Nasal cavity respiratory epithelium epithelial cell of viscerocranial mucosa (primary cell): ENCODE data around the gene MLC1. TPM values are rescaled to one million over a fixed set of nuclear protein-coding genes. Genes with fewer than 3 reads are reported as not detected.

Experiments used
- total RNA-seq: library from RNA; depleted of rRNA; stranded (reverse); fragments of >200 nt; gene quantifications from 2 replicates; pipeline ENCODE4 v1.2.3, GENCODE V29; 2014

The MLC1 gene
- 0.07 TPM in 1 of 2 replicates, not detected in the other for total RNA-seq

DNA sequence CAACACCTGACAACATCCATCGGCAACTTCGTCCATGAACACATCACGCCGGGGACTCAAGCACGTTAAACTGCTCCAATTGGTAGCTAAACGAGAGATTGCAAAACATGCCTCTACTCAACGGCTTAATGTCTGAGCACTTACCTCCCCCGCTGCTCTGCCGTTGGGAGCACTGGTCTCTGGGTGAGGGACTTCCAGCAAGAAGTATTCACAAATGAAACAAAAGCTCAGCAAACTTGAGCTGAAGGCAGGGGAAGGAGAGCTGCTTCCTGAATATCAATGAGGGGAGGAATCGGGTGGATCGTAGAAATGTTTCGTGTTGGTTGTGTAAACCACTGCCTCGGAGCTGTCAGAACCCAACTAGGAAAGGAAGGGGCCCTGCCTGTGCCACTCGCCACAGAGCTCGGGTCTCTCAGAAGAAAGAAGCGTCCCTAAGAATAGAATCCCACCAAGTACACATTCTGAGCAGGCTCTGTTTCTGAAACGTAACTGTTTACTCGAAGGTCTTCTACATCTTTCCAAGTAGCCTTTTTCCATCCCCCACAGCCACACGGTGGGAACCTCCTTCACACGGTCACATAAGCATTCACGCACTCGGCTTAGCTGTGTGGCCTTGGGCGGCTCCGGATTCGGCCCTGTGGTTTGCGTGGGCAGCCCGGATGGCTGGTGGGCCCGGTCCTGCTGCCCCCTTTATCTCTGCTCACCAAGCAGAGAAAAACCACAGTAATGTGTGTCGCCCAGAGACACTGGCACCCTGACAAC, at the start of gene MLC1:
TSS of gene MLC1 (minus strand) at position 216 of the 762 bp plus-strand sequence. CDS start 524 bp downstream, outside the sequence.

DNA sequence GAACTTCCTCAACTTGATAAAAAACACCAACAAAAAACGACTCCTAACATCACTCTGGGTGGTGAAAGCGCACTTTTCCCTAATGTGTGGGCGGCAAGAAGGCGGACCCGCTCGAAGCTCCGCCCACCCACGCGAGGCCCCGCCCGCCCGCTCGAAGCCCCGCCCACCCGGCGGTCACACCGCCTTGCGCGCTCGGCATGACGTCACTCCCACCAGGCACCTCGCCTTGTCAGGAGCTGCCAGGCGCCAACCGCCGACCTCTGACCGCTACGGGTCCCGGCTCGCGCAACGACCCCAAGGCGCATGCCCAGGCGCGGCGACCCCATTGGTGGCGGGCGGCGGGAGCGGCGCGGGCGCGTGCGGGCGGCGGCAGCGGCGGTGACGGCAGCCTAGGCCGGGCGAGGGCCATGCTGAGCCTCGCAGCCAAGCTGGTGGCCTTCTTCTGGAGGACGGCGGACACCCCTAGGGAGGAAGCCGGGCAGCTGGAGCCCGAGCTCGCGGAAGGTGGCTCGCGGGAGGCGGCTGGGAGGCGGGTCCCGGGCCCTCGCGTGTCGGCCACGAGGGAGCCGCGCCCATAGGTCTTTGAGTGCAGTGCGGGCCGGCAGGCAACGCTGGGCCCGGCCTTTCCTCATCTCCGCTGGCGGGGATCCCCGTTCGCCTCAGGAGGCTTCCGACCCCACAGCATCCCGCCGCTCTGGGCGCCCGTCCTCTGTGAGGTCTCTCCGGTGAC, 4.6 kb upstream of the MLC1 start, which contains the start of gene MOV10L1:
TSS of gene MOV10L1 (plus strand) at position 325 of the 730 bp plus-strand sequence. CDS start at position 408, 83 bp downstream.

GRCh38 chr22:50058061-50058905, 26.9 kb downstream of the MLC1 start, which contains the start of gene TTLL8:
Gene TTLL8 (minus strand): TSS chr22:50058298.

DNA sequence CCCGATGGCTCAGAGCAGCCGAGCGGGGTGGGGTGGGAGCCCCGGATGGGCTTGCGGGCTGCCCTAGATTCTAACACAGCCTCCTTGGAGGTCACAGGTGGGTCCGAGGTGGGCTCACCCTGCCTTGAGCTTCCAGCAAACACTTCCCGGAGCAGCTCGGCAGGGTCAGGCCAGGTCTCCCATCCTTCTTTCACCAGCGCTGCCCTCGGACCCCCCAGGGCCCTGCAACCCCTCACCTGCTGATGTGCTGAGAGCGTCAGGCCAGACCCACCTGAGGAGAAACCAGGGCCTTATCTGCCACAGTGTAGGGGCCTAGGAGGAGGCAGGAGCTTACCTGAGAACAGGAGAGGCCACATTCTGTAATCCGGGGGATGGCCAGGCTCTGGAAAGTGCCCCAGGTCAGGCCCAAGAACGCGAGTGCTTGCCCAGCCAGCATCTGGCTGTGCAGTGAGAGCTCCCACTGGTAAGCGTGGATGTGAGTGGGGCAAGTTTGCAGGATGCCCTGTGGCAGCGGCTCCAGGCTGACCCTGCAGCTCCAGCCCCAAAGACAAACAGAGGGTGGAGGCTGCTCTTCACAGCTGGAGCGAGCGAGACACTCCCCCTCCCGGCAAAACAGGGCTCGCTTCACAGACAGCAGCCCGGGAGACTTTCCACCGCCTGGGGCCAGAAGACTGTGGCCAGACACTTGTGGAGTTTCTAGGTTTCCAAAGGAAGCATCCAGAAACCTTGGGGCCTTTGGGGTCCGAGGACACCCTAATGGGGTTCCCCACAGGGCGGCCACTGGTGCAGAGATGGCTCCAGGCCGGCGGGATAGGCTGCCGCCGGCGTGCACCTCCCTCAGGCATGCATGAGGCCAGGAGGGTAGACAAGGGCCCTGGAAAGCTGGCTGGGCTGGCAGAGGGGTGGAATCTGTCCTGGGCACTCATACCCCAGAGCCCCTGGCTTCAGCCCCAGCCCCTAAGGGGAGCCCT, 72.7 kb downstream of the MLC1 start, which contains the start of gene IL17REL:
TSS of gene IL17REL (minus strand) at position 555 of the 971 bp plus-strand sequence. CDS start at position 436, 119 bp downstream.

Other genes starting within 250 kb of the MLC1 start
- gene ZBED4, start 231.6 kb downstream of the MLC1 start, total RNA-seq, result 21.2 and 35.5 TPM in 2 replicates
- gene ALG12, start 167.0 kb downstream of the MLC1 start, total RNA-seq, result 21.9 and 24.3 TPM in 2 replicates
- gene CRELD2, start 166.8 kb downstream of the MLC1 start, total RNA-seq, result 31.8 and 77.9 TPM in 2 replicates
- 53.3 and 63.8 TPM in 2 replicates for gene PIM3, start 124.7 kb downstream of the MLC1 start, total RNA-seq
- not detected in 2 replicates for gene IL17REL, start 72.7 kb downstream of the MLC1 start, total RNA-seq
- not detected in 2 replicates for gene TTLL8, start 27.1 kb downstream of the MLC1 start, total RNA-seq
- under 0.01 and 0.85 TPM in 2 replicates for gene MOV10L1, start 4.6 kb upstream of the MLC1 start, total RNA-seq
- gene PANX2, start 85.3 kb upstream of the MLC1 start, total RNA-seq, result 0.68 and 1.4 TPM in 2 replicates
- gene TRABD, start 100.5 kb upstream of the MLC1 start, total RNA-seq, result 40.7 and 52.0 TPM in 2 replicates
- gene SELENOO, start 115.6 kb upstream of the MLC1 start, total RNA-seq, result 20.8 and 22.6 TPM in 2 replicates
- 15.0 and 29.8 TPM in 2 replicates for gene TUBGCP6, start 159.6 kb upstream of the MLC1 start, total RNA-seq
- 9.2 and 23.9 TPM in 2 replicates for gene HDAC10, start 165.8 kb upstream of the MLC1 start, total RNA-seq
- 9.2 and 18.4 TPM in 2 replicates for gene MAPK12, start 176.3 kb upstream of the MLC1 start, total RNA-seq
- gene MAPK11, start 185.0 kb upstream of the MLC1 start, total RNA-seq, result 2.7 and 9.5 TPM in 2 replicates
- gene PLXNB2, start 222.2 kb upstream of the MLC1 start, total RNA-seq, result 96.0 and 396 TPM in 2 replicates
- 0.68 and 2.3 TPM in 2 replicates for gene DENND6B, start 241.6 kb upstream of the MLC1 start, total RNA-seq